Measurements from ENCODE around the gene RRAGC. TPM values are rescaled to one million over a fixed set of nuclear protein-coding genes. Genes with fewer than 3 reads are reported as not detected.

RRAGC gene
- total and polyA plus RNA-seq, 7 donors: 18.2 to 38.8 (median 24.6) TPM

- intact Hi-C loops (cut with DNase I): no loop called here
- H3K9me3 ChIP-seq: no peaks in the 10 kb centered on the region
- H3K4me3 ChIP-seq: no peak overlapping the region
- H3K4me1 ChIP-seq: no peaks in the 10 kb centered on the region
- H3K27me3 ChIP-seq: no peaks in the 10 kb centered on the region
- no peaks in the 10 kb centered on the region for H3K36me3 ChIP-seq
- TF ChIP-seq POLR2A (IDR thresholded peaks at IDR 0.05): no peak
- no peak for TF ChIP-seq EP300 (IDR thresholded peaks at IDR 0.05)
- no peak for TF ChIP-seq CTCF (IDR thresholded peaks at IDR 0.05)
- TF ChIP-seq POLR2AphosphoS5 (IDR thresholded peaks at IDR 0.05): no peak
- H3K27ac ChIP-seq: no peak overlapping the region
- no peak for DNase-seq
Measured at GRCh38 chr1:38898653-38899230, 39.2 kb upstream of the RRAGC start.

GRCh38 chr1:38896169-38896568 is 36.6 kb upstream of the RRAGC start:
- WGBS, 2 donors: 95 to 97% methylated on average over 2 of the region's 2 CpGs
- no peaks in the 10 kb centered on the region for H3K36me3 ChIP-seq
- intact Hi-C loops (cut with DNase I): no loop called here

GRCh38 chr1:38892976-38893375 is 33.4 kb upstream of the RRAGC start:
- H3K27ac ChIP-seq: no peak overlapping the region
- intact Hi-C loops (cut with DNase I): no loop called here
- H3K27me3 ChIP-seq: no peaks in the 10 kb centered on the region
- TF ChIP-seq EP300 (IDR thresholded peaks at IDR 0.05) (no peak), POLR2AphosphoS5 (IDR thresholded peaks at IDR 0.05) (no peak), CTCF (IDR thresholded peaks at IDR 0.05) (no peak), POLR2A (IDR thresholded peaks at IDR 0.05) (no peak)
- H3K36me3 ChIP-seq: no peaks in the 10 kb centered on the region
- no peak for DNase-seq
- H3K4me3 ChIP-seq: no peak overlapping the region
- no peaks in the 10 kb centered on the region for H3K9me3 ChIP-seq
- no peaks in the 10 kb centered on the region for H3K4me1 ChIP-seq
- 81 to 90% methylated on average over 1 of the region's 1 CpG for WGBS, 2 donors

More at GRCh38 chr1:38896169-38896568, 36.6 kb upstream of the RRAGC start:
- Histone ChIP-seq H3K27me3 (no peaks in the 10 kb centered on the region), H3K4me3 (no peak overlapping the region), H3K4me1 (no peaks in the 10 kb centered on the region), H3K9me3 (no peaks in the 10 kb centered on the region), H3K27ac (no peak overlapping the region)
- DNase-seq: no peak
- TF ChIP-seq POLR2A (IDR thresholded peaks at IDR 0.05) (no peak), POLR2AphosphoS5 (IDR thresholded peaks at IDR 0.05) (no peak), CTCF (IDR thresholded peaks at IDR 0.05) (no peak)

GRCh38 chr1:38891753-38892152 is 32.2 kb upstream of the RRAGC start:
- Histone ChIP-seq H3K36me3 (no peaks in the 10 kb centered on the region), H3K4me3 (no peak overlapping the region), H3K9me3 (no peaks in the 10 kb centered on the region), H3K27me3 (no peaks in the 10 kb centered on the region), H3K4me1 (no peaks in the 10 kb centered on the region), H3K27ac (no peak overlapping the region)
- no peak for DNase-seq
- intact Hi-C loops (cut with DNase I): no loop called here
- no peak for TF ChIP-seq CTCF (IDR thresholded peaks at IDR 0.05)
- TF ChIP-seq EP300 (IDR thresholded peaks at IDR 0.05): no peak
- TF ChIP-seq POLR2A (IDR thresholded peaks at IDR 0.05): no peak
- no peak for TF ChIP-seq POLR2AphosphoS5 (IDR thresholded peaks at IDR 0.05)
- WGBS, 2 donors: 87 to 90% methylated on average over 1 of the region's 1 CpG

GRCh38 chr1:38889589-38889988 is 30.0 kb upstream of the RRAGC start:
- no peak for DNase-seq
- intact Hi-C loops (cut with DNase I): no loop called here

More at GRCh38 chr1:38889589-38889988, 30.0 kb upstream of the RRAGC start:
- no peaks in the 10 kb centered on the region for H3K27me3 ChIP-seq
- H3K4me3 ChIP-seq: no peak overlapping the region
- H3K27ac ChIP-seq: no peak overlapping the region
- WGBS, 2 donors: 67 to 71% methylated on average over 5 of the region's 5 CpGs
- no peaks in the 10 kb centered on the region for H3K36me3 ChIP-seq
- no peaks in the 10 kb centered on the region for H3K4me1 ChIP-seq
- TF ChIP-seq POLR2AphosphoS5 (IDR thresholded peaks at IDR 0.05): no peak
- TF ChIP-seq CTCF (IDR thresholded peaks at IDR 0.05): no peak
- no peak for TF ChIP-seq POLR2A (IDR thresholded peaks at IDR 0.05)
- no peak for TF ChIP-seq EP300 (IDR thresholded peaks at IDR 0.05)
- H3K9me3 ChIP-seq: no peaks in the 10 kb centered on the region

Measured in sigmoid colon (tissue), 7 donors.